HFF-Myc (cell line): ENCODE measurements around the gene IL31RA.

Experiments
- DNase-seq: peaks from one replicate; pipeline ENCODE4 v3.0.0-alpha.2; 2011; ENCODE audit warnings: low read depth; ENCODE audit errors: extremely low read depth
- H3K4me3 ChIP-seq: replicated peaks from 2 replicates; pipeline ENCODE4 v1.5.1; 2011; ENCODE audit warnings: low read depth, mild to moderate bottlenecking, control low read depth, low read length
- TF ChIP-seq, protein P1 (sequence below): IDR thresholded peaks from 2 replicates; pipeline ENCODE4 v1.5.1; 2012; ENCODE audit warnings: mild to moderate bottlenecking, low read depth, low read length, control low read depth; ENCODE audit errors: missing control alignments

The IL31RA gene

DNA sequence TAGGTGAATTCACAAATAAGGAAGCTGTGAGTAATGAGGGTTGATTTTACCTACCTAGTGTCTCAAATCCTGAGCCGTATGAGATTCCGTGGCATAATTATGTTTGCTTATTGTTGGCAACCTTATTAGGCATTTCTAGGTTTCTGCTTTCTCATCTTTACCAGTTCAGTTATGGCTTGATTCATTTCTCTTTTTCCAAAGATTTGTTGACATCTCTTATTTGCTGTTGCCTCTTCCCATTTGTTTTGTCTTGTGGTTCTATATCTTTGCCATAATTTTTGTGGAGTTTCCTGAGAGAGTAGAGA lies 470 bp downstream of the IL31RA start:
- H3K4me3 ChIP-seq: peak overlapping the region; percentile 34
- no peak for DNase-seq
- TF ChIP-seq, protein P1, sequence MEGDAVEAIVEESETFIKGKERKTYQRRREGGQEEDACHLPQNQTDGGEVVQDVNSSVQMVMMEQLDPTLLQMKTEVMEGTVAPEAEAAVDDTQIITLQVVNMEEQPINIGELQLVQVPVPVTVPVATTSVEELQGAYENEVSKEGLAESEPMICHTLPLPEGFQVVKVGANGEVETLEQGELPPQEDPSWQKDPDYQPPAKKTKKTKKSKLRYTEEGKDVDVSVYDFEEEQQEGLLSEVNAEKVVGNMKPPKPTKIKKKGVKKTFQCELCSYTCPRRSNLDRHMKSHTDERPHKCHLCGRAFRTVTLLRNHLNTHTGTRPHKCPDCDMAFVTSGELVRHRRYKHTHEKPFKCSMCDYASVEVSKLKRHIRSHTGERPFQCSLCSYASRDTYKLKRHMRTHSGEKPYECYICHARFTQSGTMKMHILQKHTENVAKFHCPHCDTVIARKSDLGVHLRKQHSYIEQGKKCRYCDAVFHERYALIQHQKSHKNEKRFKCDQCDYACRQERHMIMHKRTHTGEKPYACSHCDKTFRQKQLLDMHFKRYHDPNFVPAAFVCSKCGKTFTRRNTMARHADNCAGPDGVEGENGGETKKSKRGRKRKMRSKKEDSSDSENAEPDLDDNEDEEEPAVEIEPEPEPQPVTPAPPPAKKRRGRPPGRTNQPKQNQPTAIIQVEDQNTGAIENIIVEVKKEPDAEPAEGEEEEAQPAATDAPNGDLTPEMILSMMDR: no peak

GRCh38 chr5:55852503-55852902 lies 1.3 kb downstream of the IL31RA start:
- H3K4me3 ChIP-seq: peak overlapping the region; percentile 34
- DNase-seq: no peak
- TF ChIP-seq, protein P1: no peak

DNA sequence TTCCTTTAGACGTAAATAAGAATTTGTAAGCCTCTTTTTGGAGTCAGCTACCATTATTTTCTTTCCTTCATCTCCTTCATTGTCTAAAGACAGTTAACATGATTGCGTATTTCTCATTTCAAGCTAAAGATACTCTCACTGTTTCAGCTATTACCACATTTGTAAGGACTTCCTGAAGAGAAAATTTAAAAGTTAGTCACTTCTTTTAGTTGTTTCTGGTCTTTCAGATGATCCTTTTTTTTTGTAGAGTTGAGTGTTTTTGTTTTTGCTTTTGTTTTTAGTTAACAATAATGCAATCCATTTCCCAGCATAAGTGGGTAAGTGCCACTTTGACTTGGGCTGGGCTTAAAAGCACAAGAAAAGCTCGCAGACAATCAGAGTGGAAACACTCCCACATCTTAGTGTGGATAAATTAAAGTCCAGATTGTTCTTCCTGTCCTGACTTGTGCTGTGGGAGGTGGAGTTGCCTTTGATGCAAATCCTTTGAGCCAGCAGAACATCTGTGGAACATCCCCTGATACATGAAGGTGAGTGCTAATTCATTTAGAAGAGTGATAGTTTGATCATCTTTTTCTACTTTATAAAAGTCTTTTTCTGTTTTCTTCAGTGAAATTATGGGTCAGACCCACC lies 2.0 kb downstream of the IL31RA start:
- DNase-seq: no peak
- TF ChIP-seq, protein P1: no peak

GRCh38 chr5:55853818-55854217 lies 2.7 kb downstream of the IL31RA start:
- DNase-seq: peak; percentile 49
- TF ChIP-seq, protein P1: no peak
- no peak overlapping the region; the same call in 1 of the 2 replicates for H3K4me3 ChIP-seq

More for the DNA sequence above, 2.0 kb downstream of the IL31RA start:
- H3K4me3 ChIP-seq: peak overlapping the region; percentile 5

DNA sequence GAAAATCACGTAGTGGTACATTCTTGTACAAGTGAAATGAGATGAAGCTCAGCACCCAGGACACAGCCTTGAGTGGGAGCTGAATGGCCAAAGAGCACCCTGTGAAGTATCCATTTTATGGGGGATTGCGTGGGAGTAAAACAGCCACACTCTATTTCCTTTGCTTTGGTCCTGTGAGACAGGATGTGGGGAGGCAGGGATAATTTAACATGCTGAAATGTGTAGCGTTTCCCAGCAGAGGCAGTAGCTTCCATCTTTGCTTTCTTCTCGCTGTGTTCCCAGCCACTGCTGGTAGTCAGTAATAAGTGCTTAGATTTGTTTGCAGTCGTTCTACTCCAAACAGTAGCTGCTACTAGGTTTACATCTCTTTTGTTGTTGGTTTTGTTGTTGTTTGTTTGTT lies 4.4 kb downstream of the IL31RA start:
- TF ChIP-seq, protein P1: no peak
- no peak for DNase-seq
- no peak overlapping the region for H3K4me3 ChIP-seq

- no peak for DNase-seq
- H3K4me3 ChIP-seq: no peak overlapping the region
- TF ChIP-seq, protein P1: no peak
Observed at GRCh38 chr5:55856516-55857246, 5.5 kb downstream of the IL31RA start.

DNA sequence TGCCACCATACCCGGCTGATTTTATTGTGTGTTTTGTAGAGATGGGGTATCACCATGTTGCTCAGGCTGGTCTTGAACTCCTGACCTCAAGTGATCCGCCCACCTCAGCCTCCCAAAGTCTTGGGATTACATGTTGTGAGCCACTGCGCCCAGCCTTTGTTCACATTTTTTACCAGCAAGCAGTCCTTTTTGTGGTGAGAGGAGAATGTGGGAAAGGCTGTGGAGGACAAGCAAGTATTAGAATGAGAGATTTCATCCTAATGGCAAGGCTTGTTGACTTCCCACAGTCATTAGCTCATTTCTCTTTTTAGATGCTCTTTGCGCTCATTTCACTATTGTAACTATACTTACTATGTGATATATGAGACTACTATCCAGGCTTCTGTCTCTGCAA lies 6.1 kb downstream of the IL31RA start:
- TF ChIP-seq, protein P1: no peak
- DNase-seq: no peak
- no peak overlapping the region for H3K4me3 ChIP-seq
